NCI-H748 treated with DMSO at 0.1 percent for 48 hours (cell line): ENCODE measurements around the gene EYA2.

ENCODE experiments used
- DNase-seq: peaks from one replicate; lab custom pipeline; 2025; lab: John Stamatoyannopoulos, UW

EYA2 gene

GRCh38 chr20:47007826-47008655 is 113.4 kb downstream of the EYA2 start:
- no peak for DNase-seq

- DNase-seq = peak; percentile 58
Measured at GRCh38 chr20:47008842-47009518, 114.3 kb downstream of the EYA2 start.

DNA sequence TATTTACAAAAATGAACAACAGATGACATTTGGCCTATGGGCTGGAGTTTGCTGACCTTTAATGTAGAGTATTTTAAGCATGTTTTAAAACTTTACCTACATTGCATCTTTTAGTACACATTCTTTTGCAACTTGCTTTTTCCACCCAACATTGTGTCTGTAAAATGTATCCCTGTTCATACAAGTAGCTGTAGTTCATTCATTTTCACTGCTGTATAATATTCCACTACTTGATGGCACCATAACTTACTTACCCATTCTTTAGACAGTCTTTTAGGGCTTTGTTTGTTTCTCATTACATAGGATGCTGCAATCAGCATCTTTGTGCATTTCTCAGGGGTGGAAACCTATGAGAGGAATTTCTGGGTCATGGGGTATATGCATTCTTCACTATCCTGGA is 115.1 kb downstream of the EYA2 start:
- no peak for DNase-seq

DNA sequence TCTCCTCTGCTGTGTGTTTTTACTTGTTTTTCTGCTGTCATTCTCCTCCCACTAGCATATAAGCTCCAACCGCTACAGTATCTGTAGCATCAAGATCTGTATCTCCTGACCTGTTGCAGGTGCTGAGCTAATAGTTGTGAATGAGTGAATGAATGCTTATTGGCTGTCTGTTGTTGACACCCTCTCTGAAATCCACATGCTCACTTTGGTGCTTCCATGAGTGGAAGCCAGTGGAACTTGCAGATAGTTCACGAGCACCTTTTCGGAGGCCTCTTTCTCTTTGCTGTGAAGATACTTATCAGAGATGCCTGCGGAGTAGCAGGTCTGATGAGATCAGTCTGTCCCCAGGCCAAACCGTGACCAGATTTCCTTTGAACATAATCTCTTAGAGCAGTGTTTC is 117.3 kb downstream of the EYA2 start:
- DNase-seq = no peak

GRCh38 chr20:47013606-47014005 is 119.0 kb downstream of the EYA2 start:
- no peak for DNase-seq

- no peak for DNase-seq
Measured at GRCh38 chr20:47016068-47016664, 121.5 kb downstream of the EYA2 start.

GRCh38 chr20:47018381-47018780 is 123.7 kb downstream of the EYA2 start:
- DNase-seq = no peak

GRCh38 chr20:47019121-47019824 is 124.6 kb downstream of the EYA2 start:
- no peak for DNase-seq

DNA sequence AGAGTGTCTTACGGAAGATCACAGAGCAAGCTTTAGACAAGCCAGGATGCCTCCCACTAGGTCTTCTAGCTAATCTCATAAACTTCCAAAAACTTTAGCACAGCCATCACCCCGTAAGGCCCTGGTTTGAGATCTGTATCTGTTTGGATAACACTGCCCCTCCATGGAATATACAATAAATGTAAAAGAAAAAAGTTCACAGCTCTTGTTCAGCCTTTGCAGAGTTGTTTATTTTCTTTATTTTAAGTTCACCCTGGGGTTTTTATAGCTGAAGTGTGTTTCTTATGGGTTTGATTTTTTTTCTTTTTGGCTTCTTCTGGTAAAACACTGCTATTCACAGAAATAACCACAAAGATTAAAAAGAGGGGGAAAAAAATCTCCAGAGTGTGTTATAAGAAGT is 125.6 kb downstream of the EYA2 start:
- DNase-seq = no peak

- DNase-seq = no peak
Measured at GRCh38 chr20:47021850-47022249, 127.2 kb downstream of the EYA2 start.

- no peak for DNase-seq
Measured at GRCh38 chr20:47024461-47024937, 129.9 kb downstream of the EYA2 start.

GRCh38 chr20:47027042-47027441 is 132.4 kb downstream of the EYA2 start:
- no peak for DNase-seq

- no peak for DNase-seq
Measured at GRCh38 chr20:47027456-47027855, 132.8 kb downstream of the EYA2 start.

- no peak for DNase-seq
Measured at GRCh38 chr20:47028487-47028886, 133.8 kb downstream of the EYA2 start.

DNA sequence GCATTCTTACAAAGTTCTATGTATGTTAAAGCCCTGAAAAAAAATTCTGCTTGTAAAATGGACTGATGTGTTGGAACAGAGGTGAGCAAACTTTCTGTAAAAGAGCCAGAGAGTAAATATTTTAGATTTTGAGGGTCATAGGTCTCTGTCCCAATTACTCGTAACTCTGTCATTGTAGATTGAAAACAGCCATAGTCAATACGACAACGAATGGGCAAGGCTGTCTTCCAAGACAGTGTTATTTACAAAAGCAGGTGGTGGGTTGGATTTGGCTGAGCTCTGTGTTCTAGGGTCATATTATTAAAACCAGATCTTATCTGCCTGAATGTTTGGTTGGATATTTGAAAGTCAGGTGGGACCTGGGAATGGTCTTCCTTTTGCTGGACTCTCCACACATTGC is 135.2 kb downstream of the EYA2 start:
- no peak for DNase-seq

DNA sequence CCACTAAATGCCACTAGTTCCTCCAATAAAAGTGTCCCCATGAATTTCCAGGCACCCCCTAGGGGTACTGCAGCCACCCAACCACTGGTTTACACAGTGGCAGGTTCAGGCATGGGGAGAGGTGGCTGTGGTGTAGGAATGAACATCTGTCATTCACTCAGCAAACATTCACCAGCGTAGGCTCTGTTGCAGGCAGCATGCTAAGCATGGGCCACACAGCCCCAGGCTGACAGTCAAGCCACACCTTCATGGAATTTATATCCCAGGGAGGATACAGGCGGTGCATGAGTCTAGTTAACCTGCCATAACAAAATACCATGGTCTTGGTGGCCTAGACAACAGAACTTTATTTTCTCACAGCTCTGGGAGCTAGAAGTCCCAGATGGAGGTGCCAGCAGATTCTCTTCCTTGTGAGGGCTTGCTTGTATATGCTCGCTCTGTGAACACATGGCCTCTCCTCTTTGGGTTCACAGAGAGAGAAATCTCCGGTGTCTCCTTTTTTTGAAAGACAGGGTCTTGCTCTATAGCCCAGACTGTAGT is 135.7 kb downstream of the EYA2 start:
- DNase-seq = no peak

DNA sequence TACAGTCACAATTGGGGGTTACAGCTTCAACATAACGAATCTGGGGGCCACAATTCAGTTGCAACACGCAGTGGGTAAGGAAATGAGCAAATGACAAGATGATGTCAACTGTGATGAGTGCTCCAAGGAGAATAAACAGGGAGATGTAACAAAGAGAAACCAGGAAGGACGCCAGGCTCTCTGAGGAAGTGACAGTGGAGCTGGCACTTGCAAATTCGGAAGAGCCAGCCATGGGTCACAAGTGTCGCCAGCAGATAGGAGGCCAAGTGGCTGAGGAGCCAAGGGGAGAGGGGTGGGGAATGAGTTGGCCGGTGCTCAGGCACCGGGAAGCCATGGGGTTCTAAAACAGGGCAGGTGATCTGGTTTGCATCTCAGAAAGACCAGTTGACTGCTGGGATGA is 136.4 kb downstream of the EYA2 start:
- no peak for DNase-seq

DNA sequence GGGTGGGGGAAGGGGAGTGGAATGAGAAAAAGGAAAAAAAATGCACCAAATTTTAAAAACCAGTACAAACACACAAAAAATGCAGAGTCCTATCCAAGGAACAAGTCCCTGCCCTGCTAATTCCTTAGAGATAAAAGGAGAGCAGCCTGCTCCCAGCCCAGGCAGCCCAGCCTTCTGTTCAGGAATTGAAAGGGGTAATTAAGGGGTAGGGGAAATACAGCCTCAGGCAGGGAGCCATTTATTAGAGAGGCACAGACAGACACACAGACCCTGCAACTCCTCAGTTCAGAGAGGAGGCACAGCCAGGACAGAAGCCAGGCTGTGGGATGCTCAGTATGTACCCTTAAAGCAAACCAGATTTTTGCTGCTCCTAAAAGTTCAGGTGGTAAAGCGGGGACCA is 137.2 kb downstream of the EYA2 start:
- DNase-seq = no peak

GRCh38 chr20:47032933-47033578 is 138.4 kb downstream of the EYA2 start:
- DNase-seq = no peak

DNA sequence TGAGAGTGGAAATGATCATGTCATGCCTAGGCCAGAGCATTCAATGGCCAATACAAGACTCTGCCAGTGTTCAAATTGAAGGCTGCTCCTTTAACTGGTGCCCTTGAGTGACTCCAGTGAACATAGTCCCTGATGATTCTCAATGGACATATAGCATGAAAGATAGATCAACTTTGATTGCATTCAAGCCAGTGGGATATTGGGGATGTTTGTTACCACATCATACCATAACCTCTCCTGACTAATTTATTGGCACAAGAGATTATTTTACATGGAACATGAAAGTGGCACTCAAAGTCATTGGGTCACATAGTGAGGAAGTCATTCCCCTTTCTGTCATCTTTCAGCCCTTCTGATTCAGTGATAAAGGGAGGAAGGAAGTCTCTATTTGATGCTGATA is 139.0 kb downstream of the EYA2 start:
- DNase-seq = no peak

- no peak for DNase-seq
Measured at GRCh38 chr20:47035026-47035590, 140.5 kb downstream of the EYA2 start.
